ENCODE measurements around the gene ELOA2.
"Not testable (repeated sequence)": the region's sequence is repeated elsewhere in the genome, so short reads cannot be mapped to it uniquely, and the experiment has no call there.

ELOA2 gene

GRCh38 chr18:47036298-47036874 lies 965 bp upstream of the ELOA2 start:
- peak; percentile 44 for TF ChIP-seq CTCF (IDR thresholded peaks at IDR 0.05; ENCODE audit: low read depth, low read length, missing control alignments)
- no peak overlapping the region for H3K4me3 ChIP-seq (replicated peaks; ENCODE audit: low read depth, low read length)
- peak; percentile 15 for DNase-seq (ENCODE audit: extremely low read depth, low read depth)

- DNase-seq (ENCODE audit: extremely low read depth, low read depth); H3K4me3 ChIP-seq (replicated peaks; ENCODE audit: low read depth, low read length): not testable (repeated sequence)
Observed at GRCh38 chr18:47034591-47034990, 830 bp downstream of the ELOA2 start.

GRCh38 chr18:47032945-47033344 lies 2.5 kb downstream of the ELOA2 start:
- no peak for TF ChIP-seq CTCF (IDR thresholded peaks at IDR 0.05; ENCODE audit: low read depth, low read length, missing control alignments)
- DNase-seq (ENCODE audit: extremely low read depth, low read depth) = no peak
- H3K4me3 ChIP-seq (replicated peaks; ENCODE audit: low read depth, low read length) = no peak overlapping the region

- not testable (repeated sequence) for DNase-seq (ENCODE audit: extremely low read depth, low read depth); H3K4me3 ChIP-seq (replicated peaks; ENCODE audit: low read depth, low read length)
Observed at GRCh38 chr18:47030887-47031286, 4.5 kb downstream of the ELOA2 start.

GRCh38 chr18:47029684-47030353 lies 5.6 kb downstream of the ELOA2 start:
- H3K4me3 ChIP-seq (replicated peaks; ENCODE audit: low read depth, low read length); DNase-seq (ENCODE audit: extremely low read depth, low read depth): not testable (repeated sequence)

- not testable (repeated sequence) for DNase-seq (ENCODE audit: extremely low read depth, low read depth); H3K4me3 ChIP-seq (replicated peaks; ENCODE audit: low read depth, low read length)
Observed at GRCh38 chr18:47028738-47029137, 6.7 kb downstream of the ELOA2 start.

- not testable (repeated sequence) for DNase-seq (ENCODE audit: extremely low read depth, low read depth); H3K4me3 ChIP-seq (replicated peaks; ENCODE audit: low read depth, low read length)
Observed at GRCh38 chr18:47025557-47026174, 9.8 kb downstream of the ELOA2 start.

GRCh38 chr18:47023769-47024465 lies 11.5 kb downstream of the ELOA2 start:
- not testable (repeated sequence) for H3K4me3 ChIP-seq (replicated peaks; ENCODE audit: low read depth, low read length); DNase-seq (ENCODE audit: extremely low read depth, low read depth)

GRCh38 chr18:47022821-47023220 lies 12.6 kb downstream of the ELOA2 start:
- DNase-seq (ENCODE audit: extremely low read depth, low read depth); H3K4me3 ChIP-seq (replicated peaks; ENCODE audit: low read depth, low read length): not testable (repeated sequence)

- H3K4me3 ChIP-seq (replicated peaks; ENCODE audit: low read depth, low read length); DNase-seq (ENCODE audit: extremely low read depth, low read depth): not testable (repeated sequence)
Observed at GRCh38 chr18:47020757-47021156, 14.7 kb downstream of the ELOA2 start.

GRCh38 chr18:47019870-47020269 lies 15.6 kb downstream of the ELOA2 start:
- not testable (repeated sequence) for DNase-seq (ENCODE audit: extremely low read depth, low read depth); H3K4me3 ChIP-seq (replicated peaks; ENCODE audit: low read depth, low read length)

Data from HFF-Myc (cell line).